ENCODE results near the gene TXNDC2. TPM values are rescaled to one million over a fixed set of nuclear protein-coding genes. Genes with fewer than 3 reads are reported as not detected.
"Not testable (repeated sequence)": the region's sequence is repeated elsewhere in the genome, so short reads cannot be mapped to it uniquely, and the experiment has no call there.

Gene TXNDC2
- total and polyA plus RNA-seq, 2 donors (not counting 1 experiment from before 2014, with no cell fraction given): 0.15 TPM; not detected in 1

- no peaks in the 10 kb centered on the region for H3K9me3 ChIP-seq (ENCODE audit: control insufficient read depth, insufficient read depth, low read depth, low read length)
- H3K36me3 ChIP-seq (ENCODE audit: control insufficient read depth, insufficient read depth, low read length): no peaks in the 10 kb centered on the region
- no peak overlapping the region for H3K4me3 ChIP-seq (replicated peaks in 1 of 4; ENCODE audit: control extremely low read depth in 1 of 4, insufficient read depth in 1 of 4, low read depth in 3 of 4, low read length in 4 of 4)
- H4K20me1 ChIP-seq (ENCODE audit: control insufficient read depth, extremely low read depth, insufficient read depth, low read length): no peaks in the 10 kb centered on the region
- H3K79me2 ChIP-seq (ENCODE audit: control insufficient read depth, insufficient read depth, low read length): no peaks in the 10 kb centered on the region
- no peak overlapping the region for H3K27ac ChIP-seq (ENCODE audit: insufficient read depth, low read length)
- no peaks in the 10 kb centered on the region for H3K4me1 ChIP-seq (ENCODE audit: control insufficient read depth, extremely low read depth, insufficient read depth, low read length)
- no peaks in the 10 kb centered on the region for H3K27me3 ChIP-seq (ENCODE audit: control insufficient read depth, insufficient read depth, low read length)
- no peak overlapping the region for H3K4me2 ChIP-seq (ENCODE audit: extremely low read depth, insufficient read depth, low read length)
- no peak for DNase-seq (ENCODE audit: low read depth in 2 of 2)
- no peak overlapping the region for H2AFZ ChIP-seq (ENCODE audit: low read length)
- no peak overlapping the region for H3K9ac ChIP-seq (ENCODE audit: insufficient read depth, low read length)
- TF ChIP-seq CTCF (conservative IDR thresholded peaks at IDR 0.05 in 1 of 2, IDR thresholded peaks at IDR 0.05 in 1 of 2; ENCODE audit: low read depth in 1 of 2, low read length in 2 of 2) (no peak), EZH2 (IDR thresholded peaks at IDR 0.05; ENCODE audit: low read length, missing control alignments) (no peak)
Measured at GRCh38 chr18:9856092-9856491, 29.7 kb upstream of the TXNDC2 start.

GRCh38 chr18:9857479-9857998, 28.2 kb upstream of the TXNDC2 start:
- H3K4me2 ChIP-seq (ENCODE audit: extremely low read depth, insufficient read depth, low read length); H3K9ac ChIP-seq (ENCODE audit: insufficient read depth, low read length); H3K4me3 ChIP-seq (replicated peaks in 1 of 4; ENCODE audit: control extremely low read depth in 1 of 4, insufficient read depth in 1 of 4, low read depth in 3 of 4, low read length in 4 of 4); H3K79me2 ChIP-seq (ENCODE audit: control insufficient read depth, insufficient read depth, low read length); H3K36me3 ChIP-seq (ENCODE audit: control insufficient read depth, insufficient read depth, low read length); H3K4me1 ChIP-seq (ENCODE audit: control insufficient read depth, extremely low read depth, insufficient read depth, low read length); DNase-seq (ENCODE audit: low read depth in 2 of 2); H4K20me1 ChIP-seq (ENCODE audit: control insufficient read depth, extremely low read depth, insufficient read depth, low read length); H3K27ac ChIP-seq (ENCODE audit: insufficient read depth, low read length); H2AFZ ChIP-seq (ENCODE audit: low read length); H3K27me3 ChIP-seq (ENCODE audit: control insufficient read depth, insufficient read depth, low read length); H3K9me3 ChIP-seq (ENCODE audit: control insufficient read depth, insufficient read depth, low read depth, low read length): not testable (repeated sequence)

- no peak overlapping the region for H3K4me2 ChIP-seq (ENCODE audit: extremely low read depth, insufficient read depth, low read length)
- no peak overlapping the region for H2AFZ ChIP-seq (ENCODE audit: low read length)
Measured at GRCh38 chr18:9858642-9859041, 27.1 kb upstream of the TXNDC2 start.

GRCh38 chr18:9859232-9859631, 26.5 kb upstream of the TXNDC2 start:
- Histone ChIP-seq H3K27me3 (ENCODE audit: control insufficient read depth, insufficient read depth, low read length) (no peaks in the 10 kb centered on the region), H2AFZ (ENCODE audit: low read length) (no peak overlapping the region), H3K27ac (ENCODE audit: insufficient read depth, low read length) (no peak overlapping the region), H3K36me3 (ENCODE audit: control insufficient read depth, insufficient read depth, low read length) (no peaks in the 10 kb centered on the region), H3K9me3 (ENCODE audit: control insufficient read depth, insufficient read depth, low read depth, low read length) (no peaks in the 10 kb centered on the region), H3K79me2 (ENCODE audit: control insufficient read depth, insufficient read depth, low read length) (no peaks in the 10 kb centered on the region), H4K20me1 (ENCODE audit: control insufficient read depth, extremely low read depth, insufficient read depth, low read length) (no peaks in the 10 kb centered on the region), H3K4me3 (replicated peaks in 1 of 4; ENCODE audit: control extremely low read depth in 1 of 4, insufficient read depth in 1 of 4, low read depth in 3 of 4, low read length in 4 of 4) (no peak overlapping the region), H3K4me1 (ENCODE audit: control insufficient read depth, extremely low read depth, insufficient read depth, low read length) (no peaks in the 10 kb centered on the region), H3K9ac (ENCODE audit: insufficient read depth, low read length) (no peak overlapping the region), H3K4me2 (ENCODE audit: extremely low read depth, insufficient read depth, low read length) (no peak overlapping the region)
- no peak for DNase-seq (ENCODE audit: low read depth in 2 of 2)
- TF ChIP-seq CTCF (conservative IDR thresholded peaks at IDR 0.05 in 1 of 2, IDR thresholded peaks at IDR 0.05 in 1 of 2; ENCODE audit: low read depth in 1 of 2, low read length in 2 of 2) (no peak), EZH2 (IDR thresholded peaks at IDR 0.05; ENCODE audit: low read length, missing control alignments) (no peak)

More at GRCh38 chr18:9858642-9859041, 27.1 kb upstream of the TXNDC2 start:
- Histone ChIP-seq H3K79me2 (ENCODE audit: control insufficient read depth, insufficient read depth, low read length) (no peaks in the 10 kb centered on the region), H3K9me3 (ENCODE audit: control insufficient read depth, insufficient read depth, low read depth, low read length) (no peaks in the 10 kb centered on the region), H3K9ac (ENCODE audit: insufficient read depth, low read length) (no peak overlapping the region), H3K4me1 (ENCODE audit: control insufficient read depth, extremely low read depth, insufficient read depth, low read length) (no peaks in the 10 kb centered on the region), H3K4me3 (replicated peaks in 1 of 4; ENCODE audit: control extremely low read depth in 1 of 4, insufficient read depth in 1 of 4, low read depth in 3 of 4, low read length in 4 of 4) (no peak overlapping the region), H3K36me3 (ENCODE audit: control insufficient read depth, insufficient read depth, low read length) (no peaks in the 10 kb centered on the region), H3K27ac (ENCODE audit: insufficient read depth, low read length) (no peak overlapping the region), H4K20me1 (ENCODE audit: control insufficient read depth, extremely low read depth, insufficient read depth, low read length) (no peaks in the 10 kb centered on the region), H3K27me3 (ENCODE audit: control insufficient read depth, insufficient read depth, low read length) (no peaks in the 10 kb centered on the region)
- no peak for TF ChIP-seq EZH2 (IDR thresholded peaks at IDR 0.05; ENCODE audit: low read length, missing control alignments)
- DNase-seq (ENCODE audit: low read depth in 2 of 2): no peak
